T-helper 2 cell treated with Interferon-gamma antibody and Interleukin-4, amounts not matched to agents 5 μg/mL and 100 μg/mL, for 36 hours (primary cell): ENCODE results near the gene SPRED2.
"Not testable (repeated sequence)": the region's sequence is repeated elsewhere in the genome, so short reads cannot be mapped to it uniquely, and the experiment has no call there.

Experiments used
- DNase-seq: peaks from one replicate; pipeline ENCODE4 v3.0.0; 2021; ENCODE audit warnings: low spot score
- H3K27ac Mint-ChIP-seq: one replicate; pipeline ENCODE4 v1.8.0; 2021; ENCODE audit warnings: mild to moderate bottlenecking, mixed read lengths
- H3K27me3 Mint-ChIP-seq: one replicate; pipeline ENCODE4 v1.8.0; 2021; ENCODE audit warnings: low read depth, mixed read lengths
- H3K36me3 Mint-ChIP-seq: one replicate; pipeline ENCODE4 v1.8.0; 2021; ENCODE audit warnings: low read depth, mixed read lengths
- H3K4me1 Mint-ChIP-seq: one replicate; pipeline ENCODE4 v1.8.0; 2021; ENCODE audit warnings: low read depth, mixed read lengths
- H3K4me3 Mint-ChIP-seq: one replicate; pipeline ENCODE4 v1.8.0; 2022; ENCODE audit warnings: mild to moderate bottlenecking, moderate library complexity, mixed read lengths
- H3K9me3 Mint-ChIP-seq: one replicate; pipeline ENCODE4 v1.8.0; 2021; ENCODE audit warnings: mixed read lengths

SPRED2 gene

DNA sequence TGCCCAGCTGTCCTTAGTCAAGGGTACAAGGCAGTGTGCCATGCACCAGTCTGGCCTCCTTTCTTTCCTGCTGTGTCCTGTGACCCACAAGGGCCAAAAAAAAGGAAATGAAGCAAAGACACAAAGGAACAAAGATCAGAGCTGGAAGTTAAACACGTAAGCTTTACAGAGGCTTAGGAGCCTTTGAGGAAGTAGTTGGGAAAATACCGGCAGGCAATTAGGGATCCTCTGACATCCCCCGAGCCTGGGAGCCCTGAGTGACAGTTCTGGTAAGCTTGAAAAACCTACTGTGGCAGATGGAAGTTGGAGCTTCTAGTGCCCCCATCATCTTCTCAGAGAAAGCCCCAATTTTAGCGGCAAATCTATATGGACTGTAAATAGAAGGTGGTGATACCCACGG is 78.5 kb downstream of the SPRED2 start:
- Mint-ChIP-seq H3K27me3 (peaks cover 32% of the 10 kb centered on the region), H3K4me1 (peaks cover 37% of the 10 kb centered on the region), H3K36me3 (no peaks in the 10 kb centered on the region), H3K9me3 (no peaks in the 10 kb centered on the region), H3K4me3 (no peak overlapping the region), H3K27ac (no peak overlapping the region)
- no peak for DNase-seq

DNA sequence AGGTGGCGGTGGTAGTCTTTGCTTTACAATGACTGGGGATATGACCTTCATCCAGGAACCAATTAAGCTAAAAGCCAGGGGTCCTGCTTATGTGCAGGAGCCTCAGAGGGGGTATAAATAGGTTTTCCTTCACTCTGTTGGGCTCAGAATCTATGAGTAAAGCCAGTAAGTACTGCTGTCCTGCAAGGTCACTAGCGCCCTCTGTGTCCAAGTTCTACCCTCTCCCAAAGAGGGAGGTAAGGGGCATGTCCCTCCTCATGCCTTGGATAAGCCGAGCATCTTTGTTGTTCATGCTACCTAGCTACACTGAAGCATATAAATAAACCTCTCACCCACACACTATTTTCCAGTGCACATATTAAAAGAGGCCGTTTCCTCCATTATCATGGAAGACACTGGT is 79.4 kb downstream of the SPRED2 start:
- no peak for DNase-seq
- no peak overlapping the region for H3K4me3 Mint-ChIP-seq
- no peaks in the 10 kb centered on the region for H3K36me3 Mint-ChIP-seq
- peaks cover 31% of the 10 kb centered on the region for H3K4me1 Mint-ChIP-seq
- no peaks in the 10 kb centered on the region for H3K9me3 Mint-ChIP-seq
- no peak overlapping the region for H3K27ac Mint-ChIP-seq
- peaks cover 29% of the 10 kb centered on the region for H3K27me3 Mint-ChIP-seq

DNA sequence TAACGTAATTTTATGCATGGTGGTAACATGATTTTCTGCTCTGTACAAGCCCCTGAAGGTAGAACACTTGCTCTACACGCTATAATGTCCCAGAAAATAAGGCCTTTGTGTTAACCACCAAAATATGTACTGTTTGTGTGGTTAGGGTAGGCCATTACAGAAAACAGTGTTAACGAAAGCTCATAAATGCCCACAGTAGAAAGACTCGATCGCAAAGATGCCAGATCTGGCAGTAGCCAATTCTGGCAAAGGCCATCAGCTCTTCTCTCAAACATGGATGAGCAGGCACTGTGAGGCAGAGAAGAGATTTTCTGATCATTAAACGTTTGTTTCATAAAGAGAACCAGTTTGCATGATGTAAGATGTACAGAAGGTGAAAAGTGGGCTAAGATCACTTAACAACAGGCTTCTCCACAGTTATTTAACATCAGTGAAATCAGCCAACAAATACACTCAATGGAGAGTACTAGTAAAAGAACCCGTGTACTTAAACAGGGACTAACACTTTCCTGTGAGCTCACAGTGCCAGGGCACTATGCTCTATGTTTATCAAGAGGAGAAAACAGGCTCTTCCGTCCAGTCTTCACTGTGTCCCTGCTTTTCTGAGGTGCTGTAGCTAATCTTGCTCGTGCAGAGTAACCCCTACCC is 80.3 kb downstream of the SPRED2 start:
- Mint-ChIP-seq H3K27me3 (peaks cover 26% of the 10 kb centered on the region), H3K27ac (no peak overlapping the region), H3K36me3 (no peaks in the 10 kb centered on the region), H3K4me3 (no peak overlapping the region), H3K4me1 (peaks cover 21% of the 10 kb centered on the region), H3K9me3 (no peaks in the 10 kb centered on the region)
- DNase-seq: no peak

DNA sequence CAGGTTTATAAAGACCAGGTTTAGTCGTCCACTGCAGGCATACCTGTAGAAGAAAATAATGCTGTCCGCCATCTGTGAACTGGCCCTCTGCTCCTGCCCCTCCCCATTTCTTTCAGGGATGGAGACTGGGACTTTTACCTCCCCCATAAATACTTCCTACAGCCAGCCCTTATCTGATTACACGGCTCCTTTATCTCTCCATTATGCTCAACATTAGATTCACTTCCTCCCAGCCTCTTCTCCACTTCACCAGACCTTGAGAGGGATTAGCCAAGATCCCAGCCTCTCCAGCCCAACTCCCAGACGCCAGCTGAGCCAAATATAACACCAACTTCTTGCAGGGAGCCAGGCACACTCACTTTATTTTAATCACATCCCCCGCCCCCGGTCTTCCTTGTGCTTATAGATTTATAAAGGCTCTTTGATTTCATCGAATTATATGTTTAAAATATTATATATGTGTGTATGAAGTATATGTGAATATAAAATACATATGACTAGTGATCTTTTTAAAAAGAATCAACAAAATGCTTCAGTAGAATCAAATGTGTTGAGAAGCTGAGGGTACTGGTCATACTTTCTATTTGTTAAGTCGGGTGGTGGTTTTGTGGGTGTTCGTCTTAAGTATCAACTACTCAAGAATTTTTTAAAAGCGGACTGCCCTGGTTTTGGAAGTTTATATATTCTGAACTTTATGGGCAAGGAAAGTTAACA is 81.0 kb downstream of the SPRED2 start:
- Mint-ChIP-seq H3K4me1 (peaks cover 18% of the 10 kb centered on the region), H3K9me3 (no peaks in the 10 kb centered on the region), H3K27ac (no peak overlapping the region), H3K4me3 (no peak overlapping the region), H3K36me3 (no peaks in the 10 kb centered on the region), H3K27me3 (peaks cover 25% of the 10 kb centered on the region)
- no peak for DNase-seq

DNA sequence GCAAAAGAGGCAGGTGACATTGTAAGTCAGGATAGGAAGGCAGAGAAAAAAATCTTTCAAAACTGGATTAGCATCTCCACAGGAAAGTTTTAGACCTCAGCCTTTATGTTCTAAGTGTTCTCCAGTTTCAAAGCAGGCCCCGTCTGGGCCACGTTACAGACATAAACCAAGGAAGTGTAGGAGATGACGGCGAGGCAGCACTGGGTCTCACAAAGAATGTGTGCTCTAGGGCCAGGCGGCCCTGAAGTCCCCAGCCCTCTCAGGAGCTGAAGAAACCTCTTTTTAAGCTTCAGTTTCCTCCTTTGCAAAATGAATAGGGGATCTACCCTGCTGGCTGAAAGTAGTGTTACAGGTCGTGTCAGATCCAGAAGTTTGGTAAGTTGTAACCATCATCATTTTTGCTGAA is 81.7 kb downstream of the SPRED2 start:
- Mint-ChIP-seq H3K4me1 (peaks cover 14% of the 10 kb centered on the region), H3K36me3 (no peaks in the 10 kb centered on the region), H3K9me3 (no peaks in the 10 kb centered on the region), H3K27me3 (peaks cover 20% of the 10 kb centered on the region), H3K27ac (no peak overlapping the region), H3K4me3 (no peak overlapping the region)
- no peak for DNase-seq

DNA sequence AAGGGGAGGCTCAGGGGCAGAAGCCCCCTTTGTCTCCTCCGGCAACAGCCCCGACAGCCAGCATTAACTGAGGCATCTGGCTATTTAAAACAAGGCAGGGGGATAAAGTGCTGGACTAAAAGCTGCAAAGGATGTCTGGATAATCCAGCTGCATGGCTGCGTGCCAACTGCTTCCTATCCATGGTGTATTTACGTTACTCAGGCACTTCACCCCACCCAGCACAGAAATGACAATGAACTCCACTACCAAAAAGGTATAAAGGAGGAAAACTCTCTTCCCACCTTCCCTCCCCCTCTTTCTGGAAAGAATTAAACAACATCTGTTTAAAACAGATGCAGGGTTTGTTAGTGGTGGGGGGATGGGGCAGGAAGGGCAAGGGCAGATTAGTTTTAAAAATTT is 82.5 kb downstream of the SPRED2 start:
- peaks cover 13% of the 10 kb centered on the region for H3K27me3 Mint-ChIP-seq
- H3K27ac Mint-ChIP-seq: no peak overlapping the region
- H3K4me1 Mint-ChIP-seq: peaks cover 11% of the 10 kb centered on the region
- H3K4me3 Mint-ChIP-seq: no peak overlapping the region
- H3K36me3 Mint-ChIP-seq: no peaks in the 10 kb centered on the region
- no peaks in the 10 kb centered on the region for H3K9me3 Mint-ChIP-seq
- DNase-seq: no peak

DNA sequence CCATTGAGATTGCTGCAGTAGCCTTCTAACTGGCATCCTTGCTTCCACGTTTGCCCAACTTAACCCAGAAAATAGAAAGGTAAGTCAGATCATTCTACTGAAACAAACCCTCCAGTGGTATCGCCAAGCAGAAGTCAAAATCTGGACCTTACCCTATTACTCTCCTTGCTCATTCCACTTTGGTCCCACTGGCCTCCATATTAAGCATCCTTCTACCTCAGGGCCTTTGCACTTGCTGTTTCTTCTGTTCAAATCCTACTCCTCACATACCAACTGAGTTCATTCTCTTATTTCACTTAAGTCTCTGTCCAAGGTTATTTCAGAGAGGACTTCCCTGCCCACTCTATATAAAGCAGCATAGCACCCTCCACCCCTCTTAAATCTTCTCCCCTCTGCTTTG is 84.5 kb downstream of the SPRED2 start:
- no peaks in the 10 kb centered on the region for H3K9me3 Mint-ChIP-seq
- H3K27me3 Mint-ChIP-seq: peaks cover 7% of the 10 kb centered on the region
- H3K4me1 Mint-ChIP-seq: peaks cover 12% of the 10 kb centered on the region
- no peak overlapping the region for H3K4me3 Mint-ChIP-seq
- no peak overlapping the region for H3K27ac Mint-ChIP-seq
- no peak for DNase-seq
- no peaks in the 10 kb centered on the region for H3K36me3 Mint-ChIP-seq

DNA sequence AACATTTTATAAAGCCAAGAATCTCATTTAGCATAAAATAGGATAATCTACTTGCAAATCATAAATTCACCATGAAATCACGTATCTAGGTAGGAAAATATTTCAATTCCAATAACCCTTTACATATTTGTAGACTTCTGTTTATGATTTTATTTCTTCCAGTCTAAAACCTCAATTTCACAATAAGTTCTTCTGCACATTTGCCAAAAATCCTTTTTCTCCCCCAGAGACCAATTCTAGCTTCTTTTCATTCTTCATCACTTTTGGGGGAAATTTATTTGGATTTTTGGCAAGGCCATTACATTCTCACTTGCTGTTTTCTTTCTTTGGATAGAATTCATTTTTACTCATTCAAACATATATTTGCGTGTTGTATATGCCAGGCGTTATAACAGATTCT is 86.8 kb downstream of the SPRED2 start:
- DNase-seq: no peak
- Mint-ChIP-seq H3K9me3 (no peaks in the 10 kb centered on the region), H3K36me3 (peaks cover 2% of the 10 kb centered on the region), H3K27ac (no peak overlapping the region), H3K27me3 (peaks cover 7% of the 10 kb centered on the region), H3K4me3 (no peak overlapping the region), H3K4me1 (peaks cover 7% of the 10 kb centered on the region)

DNA sequence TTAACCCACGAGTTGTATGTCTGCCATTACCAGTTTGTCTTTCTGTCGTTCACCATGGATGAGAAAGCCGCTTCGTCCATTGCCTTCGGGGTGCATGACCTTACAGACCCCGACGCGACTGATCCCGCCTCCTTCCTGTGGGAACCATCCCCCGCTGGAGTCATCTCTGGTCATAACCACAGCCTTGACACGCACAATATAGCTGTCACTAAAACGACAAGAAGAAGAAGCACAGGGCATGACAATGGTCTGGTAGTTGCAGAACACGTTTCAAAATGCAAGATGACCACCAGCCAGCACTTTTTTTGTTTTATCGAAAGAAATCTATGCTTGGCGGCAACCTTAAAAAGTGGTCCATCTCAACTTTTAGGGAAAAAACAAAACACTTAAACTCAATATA is 87.7 kb downstream of the SPRED2 start:
- H3K27ac Mint-ChIP-seq: no peak overlapping the region
- H3K4me3 Mint-ChIP-seq: no peak overlapping the region
- no peaks in the 10 kb centered on the region for H3K9me3 Mint-ChIP-seq
- H3K36me3 Mint-ChIP-seq: peaks cover 3% of the 10 kb centered on the region
- H3K27me3 Mint-ChIP-seq: peaks cover 7% of the 10 kb centered on the region
- H3K4me1 Mint-ChIP-seq: peaks cover 5% of the 10 kb centered on the region
- DNase-seq: no peak

DNA sequence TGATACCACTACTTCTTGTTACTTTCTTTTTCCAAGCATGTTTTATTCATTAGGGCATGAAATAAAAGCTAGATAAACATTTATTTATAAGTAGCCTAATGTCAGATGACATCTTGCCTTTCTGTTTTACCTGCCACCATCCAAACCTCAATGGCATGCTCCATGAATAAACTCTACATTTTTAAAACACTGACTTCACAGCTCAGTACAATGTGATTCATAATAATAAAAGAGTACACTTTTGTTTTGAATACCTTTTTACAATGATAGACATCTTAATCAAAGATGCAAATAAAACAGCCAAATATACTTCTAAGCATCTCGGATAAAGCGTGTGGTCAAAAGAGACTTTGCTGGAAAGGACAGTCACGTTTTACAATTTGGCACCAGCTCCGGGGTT is 88.2 kb downstream of the SPRED2 start:
- no peak overlapping the region for H3K27ac Mint-ChIP-seq
- H3K4me3 Mint-ChIP-seq: no peak overlapping the region
- H3K9me3 Mint-ChIP-seq: no peaks in the 10 kb centered on the region
- no peak for DNase-seq
- peaks cover 3% of the 10 kb centered on the region for H3K36me3 Mint-ChIP-seq
- H3K4me1 Mint-ChIP-seq: peaks cover 2% of the 10 kb centered on the region
- peaks cover 6% of the 10 kb centered on the region for H3K27me3 Mint-ChIP-seq

DNA sequence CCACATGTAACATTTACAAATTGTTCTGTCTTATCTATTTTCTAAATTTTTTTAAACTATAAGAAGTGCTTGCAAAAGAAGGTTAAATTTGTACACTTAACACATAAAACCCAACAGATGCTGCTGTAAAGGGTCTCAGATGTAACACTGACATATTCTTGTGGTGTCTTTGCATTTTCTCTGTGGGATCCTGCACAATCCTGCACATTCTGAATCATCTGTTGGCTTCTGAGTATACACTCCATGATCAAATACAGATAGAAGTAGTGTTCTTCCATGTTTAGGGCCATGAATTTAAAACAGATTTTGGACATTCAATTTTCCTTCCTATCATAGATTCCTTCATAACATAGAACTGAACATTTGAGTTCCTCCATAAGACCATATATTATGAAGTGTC is 89.0 kb downstream of the SPRED2 start:
- Mint-ChIP-seq H3K27me3 (peaks cover 6% of the 10 kb centered on the region), H3K36me3 (peaks cover 3% of the 10 kb centered on the region), H3K4me3 (no peak overlapping the region), H3K4me1 (peaks cover 2% of the 10 kb centered on the region), H3K9me3 (no peaks in the 10 kb centered on the region), H3K27ac (no peak overlapping the region)
- no peak for DNase-seq

DNA sequence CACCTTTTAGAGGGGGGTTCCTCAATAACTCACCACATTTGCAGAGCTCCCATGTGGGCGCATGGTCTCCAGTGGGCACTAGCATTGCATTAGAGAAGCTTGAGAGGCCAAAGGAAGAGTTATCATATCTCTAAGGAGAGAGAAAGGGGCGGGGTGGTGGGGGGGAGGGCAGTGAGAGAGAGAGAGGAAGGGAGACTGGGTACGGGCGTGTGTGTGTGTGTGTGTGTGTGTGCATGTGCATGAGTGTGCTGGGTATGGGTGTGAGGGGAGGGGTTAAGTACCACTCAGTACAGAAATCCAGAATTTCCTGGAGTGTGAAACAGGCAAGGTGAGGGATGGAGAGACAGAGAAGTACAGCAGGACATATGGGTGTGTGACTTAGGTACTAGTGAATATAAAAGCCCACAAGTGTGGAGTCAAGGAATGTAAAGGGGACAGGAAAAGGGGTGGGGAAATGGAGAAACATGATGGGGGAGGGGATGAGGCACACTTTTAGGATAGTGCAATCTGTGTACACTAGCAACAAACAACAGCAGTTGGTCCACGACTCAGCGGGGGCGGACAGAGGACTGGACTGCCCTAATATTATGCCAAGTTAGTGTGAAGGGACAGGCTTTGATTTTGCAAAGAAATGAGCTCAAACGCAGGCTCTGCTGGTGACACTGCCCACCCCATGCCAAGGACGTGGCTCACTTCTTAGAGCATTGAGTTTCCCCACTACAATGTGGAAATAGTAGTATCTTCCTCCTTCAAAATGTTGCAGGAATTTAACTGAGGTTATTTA is 91.3 kb downstream of the SPRED2 start:
- Mint-ChIP-seq H3K27me3 (no peaks in the 10 kb centered on the region), H3K4me1 (peaks cover 2% of the 10 kb centered on the region), H3K4me3 (no peak overlapping the region), H3K9me3 (no peaks in the 10 kb centered on the region), H3K36me3 (peaks cover 3% of the 10 kb centered on the region), H3K27ac (no peak overlapping the region)
- DNase-seq: no peak

DNA sequence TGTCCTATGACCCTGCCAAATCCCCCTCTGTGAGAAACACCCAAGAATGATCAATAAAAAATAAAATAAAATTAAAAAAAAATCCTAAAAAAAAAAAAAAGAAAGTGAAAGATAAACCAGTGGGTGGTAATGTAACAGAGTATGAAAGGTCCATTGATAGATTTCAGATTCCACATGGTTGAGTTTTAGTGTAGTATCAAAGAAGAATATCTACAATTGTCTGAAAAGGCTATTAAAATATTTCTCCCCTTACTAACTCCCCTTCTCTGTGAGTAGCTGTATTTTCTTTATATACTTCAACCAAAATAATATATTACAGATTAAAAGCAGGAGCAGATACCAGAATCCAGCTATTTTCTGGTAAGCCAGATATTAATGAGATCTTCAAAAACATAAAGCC is 92.8 kb downstream of the SPRED2 start:
- H3K36me3 Mint-ChIP-seq: peaks cover 3% of the 10 kb centered on the region
- H3K27me3 Mint-ChIP-seq: no peaks in the 10 kb centered on the region
- no peaks in the 10 kb centered on the region for H3K9me3 Mint-ChIP-seq

DNA sequence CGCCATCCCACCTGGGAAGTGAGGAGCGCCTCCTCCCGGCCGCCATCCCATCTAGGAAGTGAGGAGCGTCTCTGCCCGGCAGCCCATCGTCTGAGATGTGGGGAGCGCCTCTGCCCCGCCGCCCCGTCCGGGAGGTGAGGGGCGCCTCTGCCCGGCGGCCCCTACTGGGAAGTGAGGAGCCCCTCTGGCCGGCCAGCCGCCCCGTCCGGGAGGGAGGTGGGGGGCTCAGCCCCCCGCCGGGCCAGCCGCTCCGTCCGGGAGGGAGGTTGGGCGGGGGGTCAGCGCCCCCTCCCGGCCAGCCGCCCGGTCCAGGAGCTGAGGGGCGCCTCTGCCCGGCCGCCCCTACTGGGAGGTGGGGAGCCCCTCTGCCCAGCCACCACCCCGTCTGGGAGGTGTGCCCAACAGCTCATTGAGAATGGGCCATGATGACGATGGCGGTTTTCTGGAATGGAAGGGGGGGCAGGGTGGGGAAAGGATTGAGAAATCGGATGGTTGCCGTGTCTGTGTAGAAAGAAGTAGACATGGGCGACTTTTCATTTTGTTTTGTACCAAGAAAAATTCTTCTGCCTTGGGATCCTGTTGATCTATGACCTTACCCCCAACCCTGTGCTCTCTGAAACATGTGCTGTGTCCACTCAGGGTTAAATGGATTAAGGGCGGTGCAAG is 93.4 kb downstream of the SPRED2 start:
- not testable (repeated sequence) for H3K27ac Mint-ChIP-seq, DNase-seq, H3K4me3 Mint-ChIP-seq, H3K27me3 Mint-ChIP-seq, H3K36me3 Mint-ChIP-seq, H3K4me1 Mint-ChIP-seq, H3K9me3 Mint-ChIP-seq

More for the DNA sequence above, 92.8 kb downstream of the SPRED2 start:
- no peak for DNase-seq
- Mint-ChIP-seq H3K27ac (no peak overlapping the region), H3K4me1 (peaks cover 1% of the 10 kb centered on the region), H3K4me3 (no peak overlapping the region)
